Neural progenitor cell (in vitro differentiated cells): ENCODE results near the gene KIF4A. TPM values are rescaled to one million over a fixed set of nuclear protein-coding genes. Genes with fewer than 3 reads are reported as not detected.

ENCODE experiments used
- DNase-seq: peaks from one replicate; pipeline ENCODE4 v3.0.0-alpha.2; 2016; ENCODE audit warnings: low spot score
- H2AFZ ChIP-seq: fragments of 200-600 bp; sonication (generic); replicated peaks from 2 replicates; pipeline ENCODE4 v1.6.1; 2016; ENCODE audit warnings: antibody characterized with exemption
- H3F3A ChIP-seq: fragments of 200-600 bp; sonication (generic); 2 replicates; pipeline ENCODE4 v1.6.1; 2016; ENCODE audit warnings: antibody characterized with exemption, low read depth
- H3K27ac ChIP-seq: fragments of 200-600 bp; sonication (generic); 2 replicates; pipeline ENCODE4 v1.5.1; 2016; ENCODE audit warnings: mild to moderate bottlenecking
- H3K27me3 ChIP-seq: fragments of 200-600 bp; sonication (generic); 2 replicates; pipeline ENCODE4 v1.6.1; 2016; ENCODE audit warnings: mild to moderate bottlenecking, moderate library complexity
- H3K36me3 ChIP-seq: fragments of 200-600 bp; sonication (generic); 2 replicates; pipeline ENCODE4 v1.5.1; 2016
- H3K4me1 ChIP-seq: fragments of 200-600 bp; sonication (generic); 2 replicates; pipeline ENCODE4 v1.6.1; 2016; ENCODE audit warnings: mixed run types
- H3K4me2 ChIP-seq: fragments of 200-600 bp; sonication (generic); 2 replicates; pipeline ENCODE4 v1.6.1; 2016
- H3K4me3 ChIP-seq: fragments of 200-600 bp; sonication (generic); 2 replicates; pipeline ENCODE4 v1.5.1; 2016
- H3K79me2 ChIP-seq: fragments of 200-600 bp; sonication (generic); 2 replicates; pipeline ENCODE4 v1.6.1; 2016; ENCODE audit warnings: low read depth
- H3K9ac ChIP-seq: fragments of 200-600 bp; sonication (generic); 2 replicates; pipeline ENCODE4 v1.6.1; 2016
- H3K9me3 ChIP-seq: fragments of 200-600 bp; sonication (generic); 2 replicates; pipeline ENCODE4 v1.5.1; 2016; ENCODE audit warnings: low read depth
- H4K20me1 ChIP-seq: fragments of 200-600 bp; sonication (generic); 2 replicates; pipeline ENCODE4 v1.6.1; 2016; ENCODE audit warnings: low read depth
- H3K27ac Mint-ChIP-seq: 3 replicates; pipeline ENCODE4 v1.8.0; 2021; ENCODE audit warnings: mixed read lengths
- H3K27me3 Mint-ChIP-seq: 2 replicates; pipeline ENCODE4 v1.8.0; 2022; ENCODE audit warnings: low read depth, mild to moderate bottlenecking, inconsistent platforms, moderate library complexity, mixed read lengths; ENCODE audit not compliant: insufficient read depth
- H3K36me3 Mint-ChIP-seq: 3 replicates; pipeline ENCODE4 v1.8.0; 2021; ENCODE audit warnings: mixed read lengths
- H3K4me1 Mint-ChIP-seq: 3 replicates; pipeline ENCODE4 v1.8.0; 2021; ENCODE audit warnings: mixed read lengths
- H3K4me3 Mint-ChIP-seq: 3 replicates; pipeline ENCODE4 v1.8.0; 2021; ENCODE audit warnings: mild to moderate bottlenecking, moderate library complexity, mixed read lengths
- H3K9me3 Mint-ChIP-seq: 3 replicates; pipeline ENCODE4 v1.8.0; 2020; ENCODE audit warnings: mixed read lengths
- EZH2 ChIP-seq: fragments of 200-600 bp; sonication (generic); IDR thresholded peaks from 2 replicates; pipeline ENCODE4 v1.6.1; 2017; ENCODE audit warnings: antibody characterized with exemption, mild to moderate bottlenecking, moderate library complexity
- EZH2phosphoT487 ChIP-seq: fragments of 200-600 bp; sonication (generic); IDR thresholded peaks from 2 replicates; pipeline ENCODE4 v1.6.1; 2017; ENCODE audit warnings: antibody characterized with exemption
- total RNA-seq: library from RNA; depleted of rRNA; stranded (reverse); fragments of >200 nt; gene quantifications from 2 replicates; pipeline ENCODE4 v1.2.3, GENCODE V29; 2015; ENCODE audit warnings: low replicate concordance
- TF ChIP-seq, protein P1 (sequence below): fragments of 200-600 bp; sonication (generic); IDR thresholded peaks from 2 replicates; pipeline ENCODE4 v1.5.1; 2017; ENCODE audit warnings: antibody characterized with exemption, mild to moderate bottlenecking

Gene KIF4A
- total RNA-seq, 1 donor from 2014 or later, result 77.6 TPM

GRCh38 chrX:70426286-70427278, 136.7 kb downstream of the KIF4A start:
- TF ChIP-seq EZH2 (no peak), EZH2phosphoT487 (no peak)
- TF ChIP-seq, protein P1, sequence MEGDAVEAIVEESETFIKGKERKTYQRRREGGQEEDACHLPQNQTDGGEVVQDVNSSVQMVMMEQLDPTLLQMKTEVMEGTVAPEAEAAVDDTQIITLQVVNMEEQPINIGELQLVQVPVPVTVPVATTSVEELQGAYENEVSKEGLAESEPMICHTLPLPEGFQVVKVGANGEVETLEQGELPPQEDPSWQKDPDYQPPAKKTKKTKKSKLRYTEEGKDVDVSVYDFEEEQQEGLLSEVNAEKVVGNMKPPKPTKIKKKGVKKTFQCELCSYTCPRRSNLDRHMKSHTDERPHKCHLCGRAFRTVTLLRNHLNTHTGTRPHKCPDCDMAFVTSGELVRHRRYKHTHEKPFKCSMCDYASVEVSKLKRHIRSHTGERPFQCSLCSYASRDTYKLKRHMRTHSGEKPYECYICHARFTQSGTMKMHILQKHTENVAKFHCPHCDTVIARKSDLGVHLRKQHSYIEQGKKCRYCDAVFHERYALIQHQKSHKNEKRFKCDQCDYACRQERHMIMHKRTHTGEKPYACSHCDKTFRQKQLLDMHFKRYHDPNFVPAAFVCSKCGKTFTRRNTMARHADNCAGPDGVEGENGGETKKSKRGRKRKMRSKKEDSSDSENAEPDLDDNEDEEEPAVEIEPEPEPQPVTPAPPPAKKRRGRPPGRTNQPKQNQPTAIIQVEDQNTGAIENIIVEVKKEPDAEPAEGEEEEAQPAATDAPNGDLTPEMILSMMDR, result no peak
- no peaks in the 10 kb centered on the region for H4K20me1 ChIP-seq
- H3K4me2 ChIP-seq, result no peak overlapping the region
- H3K27me3 ChIP-seq, result no peaks in the 10 kb centered on the region
- Mint-ChIP-seq H3K9me3 (peaks cover 2% of the 10 kb centered on the region), H3K27ac (no peak overlapping the region), H3K4me1 (peaks cover 27% of the 10 kb centered on the region), H3K36me3 (peaks cover 7% of the 10 kb centered on the region), H3K4me3 (no peak overlapping the region), H3K27me3 (peaks cover 14% of the 10 kb centered on the region)
- H3K79me2 ChIP-seq, result no peaks in the 10 kb centered on the region
- no peak overlapping the region for H3K9ac ChIP-seq
- H3K4me1 ChIP-seq, result peaks cover 1% of the 10 kb centered on the region
- H3F3A ChIP-seq, result peaks cover 11% of the 10 kb centered on the region
- H2AFZ ChIP-seq, result no peak overlapping the region
- no peak for DNase-seq
- H3K27ac ChIP-seq, result no peak overlapping the region
- no peaks in the 10 kb centered on the region for H3K9me3 ChIP-seq
- no peak overlapping the region for H3K4me3 ChIP-seq
- H3K36me3 ChIP-seq, result no peaks in the 10 kb centered on the region

DNA sequence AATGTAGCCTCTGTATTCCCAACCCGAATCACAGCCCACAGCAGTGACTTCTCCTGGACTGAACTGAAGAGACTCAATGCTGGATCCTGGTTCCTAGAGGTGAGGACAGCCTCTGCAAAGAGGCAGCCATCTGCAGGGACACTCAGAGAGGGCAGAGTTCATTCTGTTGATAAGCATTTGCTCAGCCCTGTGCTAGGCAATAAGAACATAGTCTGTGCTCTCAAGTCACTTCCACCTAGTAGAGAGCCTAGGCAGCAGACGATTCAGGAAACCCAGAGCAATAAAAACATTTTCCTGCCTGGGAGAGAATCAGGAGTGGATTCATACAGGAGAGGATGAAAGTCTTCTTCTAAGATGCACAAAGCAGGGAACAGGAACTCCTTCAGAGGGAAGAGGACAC, 137.5 kb downstream of the KIF4A start:
- Mint-ChIP-seq H3K9me3 (no peaks in the 10 kb centered on the region), H3K27me3 (peaks cover 14% of the 10 kb centered on the region), H3K27ac (no peak overlapping the region), H3K4me3 (no peak overlapping the region), H3K4me1 (peaks cover 20% of the 10 kb centered on the region), H3K36me3 (peaks cover 7% of the 10 kb centered on the region)
- no peaks in the 10 kb centered on the region for H3K79me2 ChIP-seq
- no peaks in the 10 kb centered on the region for H3K4me1 ChIP-seq
- no peak overlapping the region for H3K4me3 ChIP-seq
- H3F3A ChIP-seq, result peaks cover 3% of the 10 kb centered on the region
- no peaks in the 10 kb centered on the region for H3K9me3 ChIP-seq
- no peak overlapping the region for H2AFZ ChIP-seq
- no peaks in the 10 kb centered on the region for H3K27me3 ChIP-seq
- H3K9ac ChIP-seq, result no peak overlapping the region
- TF ChIP-seq EZH2 (no peak), EZH2phosphoT487 (no peak)
- TF ChIP-seq, protein P1, result no peak
- no peak for DNase-seq
- H3K4me2 ChIP-seq, result no peak overlapping the region
- no peaks in the 10 kb centered on the region for H4K20me1 ChIP-seq
- H3K36me3 ChIP-seq, result no peaks in the 10 kb centered on the region
- no peak overlapping the region for H3K27ac ChIP-seq

GRCh38 chrX:70429759-70430158, 139.9 kb downstream of the KIF4A start:
- Mint-ChIP-seq H3K27ac (no peak overlapping the region), H3K4me3 (no peak overlapping the region), H3K9me3 (peaks cover 6% of the 10 kb centered on the region), H3K27me3 (peaks cover 14% of the 10 kb centered on the region), H3K4me1 (peaks cover 7% of the 10 kb centered on the region), H3K36me3 (peaks cover 7% of the 10 kb centered on the region)
- no peak overlapping the region for H3K4me2 ChIP-seq
- TF ChIP-seq EZH2, result no peak
- TF ChIP-seq, protein P1, result no peak
- no peak for TF ChIP-seq EZH2phosphoT487
- no peak for DNase-seq
- H3K36me3 ChIP-seq, result no peaks in the 10 kb centered on the region
- H3K9me3 ChIP-seq, result no peaks in the 10 kb centered on the region
- H3F3A ChIP-seq, result no peaks in the 10 kb centered on the region
- no peak overlapping the region for H3K27ac ChIP-seq
- H3K79me2 ChIP-seq, result no peaks in the 10 kb centered on the region
- H3K4me3 ChIP-seq, result no peak overlapping the region
- H3K9ac ChIP-seq, result no peak overlapping the region
- H3K27me3 ChIP-seq, result no peaks in the 10 kb centered on the region
- no peak overlapping the region for H2AFZ ChIP-seq
- H4K20me1 ChIP-seq, result no peaks in the 10 kb centered on the region
- H3K4me1 ChIP-seq, result no peaks in the 10 kb centered on the region
